ENCODE measurements around the gene POTEI. TPM values are rescaled to one million over a fixed set of nuclear protein-coding genes. Genes with fewer than 3 reads are reported as not detected.
"Not testable (repeated sequence)": the region's sequence is repeated elsewhere in the genome, so short reads cannot be mapped to it uniquely, and the experiment has no call there.

Gene POTEI
- total and polyA plus RNA-seq, 2 donors (not counting 1 experiment from before 2014, with no cell fraction given), result not detected

- H3K27me3 Mint-ChIP-seq; H3K4me1 ChIP-seq (ENCODE audit: control insufficient read depth in 2 of 2, insufficient read depth in 2 of 2, low read length in 2 of 2); POLR2A ChIA-PET; H3K36me3 ChIP-seq (replicated peaks in 1 of 2; ENCODE audit: control extremely low read depth in 1 of 2, control insufficient read depth in 1 of 2, extremely low read depth in 1 of 2, insufficient read depth in 2 of 2, low read length in 1 of 2); H3K4me1 Mint-ChIP-seq; H3K27ac Mint-ChIP-seq; CTCF ChIA-PET; H2AFZ ChIP-seq (ENCODE audit: insufficient read depth, low read depth, low read length, poor library complexity, severe bottlenecking); H3K9ac ChIP-seq (ENCODE audit: low read length); H4K20me1 ChIP-seq (ENCODE audit: control insufficient read depth, insufficient read depth, low read length, poor library complexity, severe bottlenecking); H3K79me2 ChIP-seq (ENCODE audit: control insufficient read depth, insufficient read depth, low read length); H3K27me3 ChIP-seq (replicated peaks in 1 of 4; ENCODE audit: control extremely low read depth in 1 of 4, control insufficient read depth in 3 of 4, insufficient read depth in 4 of 4, low read length in 3 of 4); H3K4me3 ChIP-seq (ENCODE audit: control extremely low read depth in 1 of 5, extremely low read depth in 1 of 5, insufficient read depth in 1 of 5, low read depth in 2 of 5, low read length in 4 of 5); ATAC-seq (ENCODE audit: low read depth); H3K27ac ChIP-seq (ENCODE audit: low read length in 2 of 2); H3K4me3 Mint-ChIP-seq; H3K9me3 ChIP-seq (ENCODE audit: control extremely low read depth in 1 of 3, control insufficient read depth in 2 of 3, insufficient read depth in 1 of 3, low read length in 2 of 3); H3K9me3 Mint-ChIP-seq (ENCODE audit: insufficient read depth); intact Hi-C loops (cut with micrococcal nuclease); H3K4me2 ChIP-seq (replicated peaks; ENCODE audit: low read depth, low read length, poor library complexity, severe bottlenecking): not testable (repeated sequence)
- peak; percentile 0 for DNase-seq
- 94% methylated on average over 3 of the region's 7 CpGs for WGBS (ENCODE audit: insufficient coverage)
Measured at GRCh38 chr2:130450366-130450765, 58.8 kb downstream of the POTEI start.

DNA sequence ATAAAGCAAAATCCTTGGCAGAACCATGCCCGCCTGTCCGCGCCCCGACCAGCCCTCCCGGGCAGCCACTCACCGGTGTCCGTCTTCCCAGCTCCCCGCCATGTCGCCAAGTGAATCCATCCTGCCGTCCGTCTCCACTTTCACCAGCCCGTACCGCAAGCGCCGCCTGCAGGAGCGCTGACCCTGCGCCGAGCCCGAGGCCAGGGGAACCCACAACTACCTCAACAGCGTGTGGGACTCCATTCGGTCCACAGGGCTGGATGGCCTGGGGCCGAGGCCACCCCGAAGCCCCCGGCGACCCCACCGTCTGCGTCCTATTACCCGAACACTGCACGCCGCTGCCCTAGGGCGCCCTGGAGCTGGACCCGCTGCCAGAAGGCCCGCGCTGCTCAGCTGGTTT is 81.5 kb downstream of the POTEI start:
- H3K4me3 ChIP-seq (ENCODE audit: control extremely low read depth in 1 of 5, extremely low read depth in 1 of 5, insufficient read depth in 1 of 5, low read depth in 2 of 5, low read length in 4 of 5), result peak overlapping the region in 3 of 5 experiments; percentile 5 to 36 (median 30)
- H3K9me3 ChIP-seq (ENCODE audit: control extremely low read depth in 1 of 3, control insufficient read depth in 2 of 3, insufficient read depth in 1 of 3, low read length in 2 of 3); H3K9ac ChIP-seq (ENCODE audit: low read length); H3K27ac Mint-ChIP-seq; H3K36me3 ChIP-seq (replicated peaks in 1 of 2; ENCODE audit: control extremely low read depth in 1 of 2, control insufficient read depth in 1 of 2, extremely low read depth in 1 of 2, insufficient read depth in 2 of 2, low read length in 1 of 2); POLR2A ChIA-PET; H3K27me3 ChIP-seq (replicated peaks in 1 of 4; ENCODE audit: control extremely low read depth in 1 of 4, control insufficient read depth in 3 of 4, insufficient read depth in 4 of 4, low read length in 3 of 4); H4K20me1 ChIP-seq (ENCODE audit: control insufficient read depth, insufficient read depth, low read length, poor library complexity, severe bottlenecking); H3K27me3 Mint-ChIP-seq; H3K4me1 Mint-ChIP-seq; H3K9me3 Mint-ChIP-seq (ENCODE audit: insufficient read depth); H3K4me1 ChIP-seq (ENCODE audit: control insufficient read depth in 2 of 2, insufficient read depth in 2 of 2, low read length in 2 of 2); H3K79me2 ChIP-seq (ENCODE audit: control insufficient read depth, insufficient read depth, low read length); H3K4me2 ChIP-seq (replicated peaks; ENCODE audit: low read depth, low read length, poor library complexity, severe bottlenecking); H3K27ac ChIP-seq (ENCODE audit: low read length in 2 of 2): not testable (repeated sequence)
- ATAC-seq (ENCODE audit: low read depth), result peak; percentile 71
- DNase-seq, result peak; percentile 50
- H3K4me3 Mint-ChIP-seq, result peak overlapping the region; percentile 55
- intact Hi-C loops (cut with micrococcal nuclease), result loop anchor here (10.0 kb wide), 1 partner anchor 73 kb away; the partner anchor contains the start of gene PTPN18
- peak overlapping the region; percentile 16 for H2AFZ ChIP-seq (ENCODE audit: insufficient read depth, low read depth, low read length, poor library complexity, severe bottlenecking)
- CTCF ChIA-PET, result interaction anchor here (0.7 to 0.9 kb wide), 2 partner anchors 55 to 86 kb away, joined by 3 to 6 read pairs; partner anchors contain the start of gene IMP4
- 3% methylated on average over 25 of the region's 34 CpGs for WGBS (ENCODE audit: insufficient coverage)

DNA sequence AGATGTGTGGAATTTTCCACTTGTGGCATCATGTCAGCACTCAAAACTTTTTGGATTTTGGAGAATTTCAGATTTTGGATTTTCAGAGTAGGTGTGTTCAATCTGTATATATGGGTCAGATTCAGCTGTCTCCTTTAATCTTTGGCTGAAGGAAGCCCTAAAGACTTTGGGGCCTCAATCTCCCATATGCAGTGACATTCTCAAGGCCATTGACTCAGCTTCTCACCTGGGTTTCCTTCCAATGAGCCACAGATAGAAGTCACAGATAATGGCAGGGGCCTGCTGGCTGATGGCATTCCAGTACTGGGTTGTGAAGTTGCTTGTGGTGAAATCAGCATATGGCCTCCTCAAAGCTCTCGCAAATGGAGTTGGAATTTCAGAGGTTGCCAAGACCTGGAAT is 90.3 kb downstream of the POTEI start:
- H3K4me3 Mint-ChIP-seq; H3K4me3 ChIP-seq (ENCODE audit: control extremely low read depth in 1 of 5, extremely low read depth in 1 of 5, insufficient read depth in 1 of 5, low read depth in 2 of 5, low read length in 4 of 5); H3K36me3 ChIP-seq (replicated peaks in 1 of 2; ENCODE audit: control extremely low read depth in 1 of 2, control insufficient read depth in 1 of 2, extremely low read depth in 1 of 2, insufficient read depth in 2 of 2, low read length in 1 of 2); H2AFZ ChIP-seq (ENCODE audit: insufficient read depth, low read depth, low read length, poor library complexity, severe bottlenecking); CTCF ChIA-PET; H3K27ac Mint-ChIP-seq; H3K79me2 ChIP-seq (ENCODE audit: control insufficient read depth, insufficient read depth, low read length); H3K9ac ChIP-seq (ENCODE audit: low read length); DNase-seq; H3K27me3 ChIP-seq (replicated peaks in 1 of 4; ENCODE audit: control extremely low read depth in 1 of 4, control insufficient read depth in 3 of 4, insufficient read depth in 4 of 4, low read length in 3 of 4); H3K9me3 Mint-ChIP-seq (ENCODE audit: insufficient read depth); H3K9me3 ChIP-seq (ENCODE audit: control extremely low read depth in 1 of 3, control insufficient read depth in 2 of 3, insufficient read depth in 1 of 3, low read length in 2 of 3); ATAC-seq (ENCODE audit: low read depth); intact Hi-C loops (cut with micrococcal nuclease); H3K4me1 Mint-ChIP-seq; POLR2A ChIA-PET; H3K4me2 ChIP-seq (replicated peaks; ENCODE audit: low read depth, low read length, poor library complexity, severe bottlenecking); H3K4me1 ChIP-seq (ENCODE audit: control insufficient read depth in 2 of 2, insufficient read depth in 2 of 2, low read length in 2 of 2); H3K27me3 Mint-ChIP-seq; H3K27ac ChIP-seq (ENCODE audit: low read length in 2 of 2); H4K20me1 ChIP-seq (ENCODE audit: control insufficient read depth, insufficient read depth, low read length, poor library complexity, severe bottlenecking): not testable (repeated sequence)
- WGBS (ENCODE audit: insufficient coverage), result 100% methylated on average over 1 of the region's 1 CpG

GRCh38 chr2:130416693-130417092 is 92.4 kb downstream of the POTEI start:
- DNase-seq; H3K27ac ChIP-seq (ENCODE audit: low read length in 2 of 2); H3K4me2 ChIP-seq (replicated peaks; ENCODE audit: low read depth, low read length, poor library complexity, severe bottlenecking); H3K4me3 ChIP-seq (ENCODE audit: control extremely low read depth in 1 of 5, extremely low read depth in 1 of 5, insufficient read depth in 1 of 5, low read depth in 2 of 5, low read length in 4 of 5); H3K9me3 Mint-ChIP-seq (ENCODE audit: insufficient read depth); H4K20me1 ChIP-seq (ENCODE audit: control insufficient read depth, insufficient read depth, low read length, poor library complexity, severe bottlenecking); H3K36me3 ChIP-seq (replicated peaks in 1 of 2; ENCODE audit: control extremely low read depth in 1 of 2, control insufficient read depth in 1 of 2, extremely low read depth in 1 of 2, insufficient read depth in 2 of 2, low read length in 1 of 2); ATAC-seq (ENCODE audit: low read depth); H3K27me3 Mint-ChIP-seq; H3K9ac ChIP-seq (ENCODE audit: low read length); POLR2A ChIA-PET; H3K4me3 Mint-ChIP-seq; H3K27me3 ChIP-seq (replicated peaks in 1 of 4; ENCODE audit: control extremely low read depth in 1 of 4, control insufficient read depth in 3 of 4, insufficient read depth in 4 of 4, low read length in 3 of 4); H3K9me3 ChIP-seq (ENCODE audit: control extremely low read depth in 1 of 3, control insufficient read depth in 2 of 3, insufficient read depth in 1 of 3, low read length in 2 of 3); H3K27ac Mint-ChIP-seq; H3K4me1 ChIP-seq (ENCODE audit: control insufficient read depth in 2 of 2, insufficient read depth in 2 of 2, low read length in 2 of 2); H3K79me2 ChIP-seq (ENCODE audit: control insufficient read depth, insufficient read depth, low read length); CTCF ChIA-PET; intact Hi-C loops (cut with micrococcal nuclease); H2AFZ ChIP-seq (ENCODE audit: insufficient read depth, low read depth, low read length, poor library complexity, severe bottlenecking); H3K4me1 Mint-ChIP-seq: not testable (repeated sequence)
- WGBS (ENCODE audit: insufficient coverage), result no CpG with 5 or more reads among the region's 1 CpG
